ENCODE results near the gene ZNF566.
"Not testable (repeated sequence)": the region's sequence is repeated elsewhere in the genome, so short reads cannot be mapped to it uniquely, and the experiment has no call there.

The ZNF566 gene

GRCh38 chr19:36489118-36489919 is at the start of gene ZNF566:
TSS of gene ZNF566 (minus strand) at chr19:36489561. CDS start at chr19:36476557, 13,004 bp downstream.
- DNase-seq (ENCODE audit: low spot score) = peak; percentile 96

- peak; percentile 23 for DNase-seq (ENCODE audit: low spot score)
These were observed 39.7 kb upstream of the ZNF566 start for GRCh38 chr19:36528921-36529518.

GRCh38 chr19:36528194-36528920 is 39.0 kb upstream of the ZNF566 start, which contains the start of gene ZNF260:
TSS of gene ZNF260 (minus strand) at chr19:36528271. CDS start at chr19:36515238, 13,033 bp downstream.
- peak; percentile 84 for DNase-seq (ENCODE audit: low spot score)

GRCh38 chr19:36527873-36528193 is 38.5 kb upstream of the ZNF566 start:
- no peak for DNase-seq (ENCODE audit: low spot score)

- no peak for DNase-seq (ENCODE audit: low spot score)
These were observed 38.0 kb upstream of the ZNF566 start for GRCh38 chr19:36527341-36527740.

GRCh38 chr19:36526581-36526980 is 37.2 kb upstream of the ZNF566 start:
- DNase-seq (ENCODE audit: low spot score) = no peak

- DNase-seq (ENCODE audit: low spot score) = no peak
These were observed 35.3 kb upstream of the ZNF566 start for GRCh38 chr19:36524617-36525016.

GRCh38 chr19:36514012-36514612 is 24.8 kb upstream of the ZNF566 start:
- DNase-seq (ENCODE audit: low spot score) = no peak

- DNase-seq (ENCODE audit: low spot score) = no peak
These were observed 19.0 kb upstream of the ZNF566 start for GRCh38 chr19:36508325-36508724.

GRCh38 chr19:36501973-36502372 is 12.6 kb upstream of the ZNF566 start:
- DNase-seq (ENCODE audit: low spot score) = no peak

GRCh38 chr19:36497001-36497400 is 7.6 kb upstream of the ZNF566 start:
- no peak for DNase-seq (ENCODE audit: low spot score)

GRCh38 chr19:36492689-36493453 is 3.5 kb upstream of the ZNF566 start:
- peak; percentile 52 for DNase-seq (ENCODE audit: low spot score)

- not testable (repeated sequence) for DNase-seq (ENCODE audit: low spot score)
These were observed 1.5 kb upstream of the ZNF566 start for GRCh38 chr19:36490846-36491245.

GRCh38 chr19:36489920-36490415 is 607 bp upstream of the ZNF566 start:
- DNase-seq (ENCODE audit: low spot score) = peak; percentile 86

- peak; percentile 47 for DNase-seq (ENCODE audit: low spot score)
These were observed 579 bp downstream of the ZNF566 start for GRCh38 chr19:36488846-36489117.

GRCh38 chr19:36488118-36488845 is 1.1 kb downstream of the ZNF566 start:
- no peak for DNase-seq (ENCODE audit: low spot score)

- DNase-seq (ENCODE audit: low spot score) = no peak
These were observed 5.7 kb downstream of the ZNF566 start for GRCh38 chr19:36483653-36484052.

- no peak for DNase-seq (ENCODE audit: low spot score)
These were observed 6.5 kb downstream of the ZNF566 start for GRCh38 chr19:36482876-36483275.

- DNase-seq (ENCODE audit: low spot score) = no peak
These were observed 29.3 kb downstream of the ZNF566 start for GRCh38 chr19:36460046-36460445.

GRCh38 chr19:36456831-36457230 is 32.5 kb downstream of the ZNF566 start:
- DNase-seq (ENCODE audit: low spot score) = no peak

GRCh38 chr19:36449059-36449670 is 40.2 kb downstream of the ZNF566 start:
- no peak for DNase-seq (ENCODE audit: low spot score)

Measured in HuH-7 (cell line).